HG03097 (cell line): ENCODE results near the gene ATP6AP1.

Experiments used
- ATAC-seq: cut with Tn5 transposase; IDR thresholded peaks from one replicate; pipeline ENCODE4 v1.9.1; 2021; ENCODE audit not compliant: unreplicated experiment, low FRiP score

Gene ATP6AP1

GRCh38 chrX:154426916-154427770 is 1.3 kb upstream of the ATP6AP1 start:
- no peak for ATAC-seq

DNA sequence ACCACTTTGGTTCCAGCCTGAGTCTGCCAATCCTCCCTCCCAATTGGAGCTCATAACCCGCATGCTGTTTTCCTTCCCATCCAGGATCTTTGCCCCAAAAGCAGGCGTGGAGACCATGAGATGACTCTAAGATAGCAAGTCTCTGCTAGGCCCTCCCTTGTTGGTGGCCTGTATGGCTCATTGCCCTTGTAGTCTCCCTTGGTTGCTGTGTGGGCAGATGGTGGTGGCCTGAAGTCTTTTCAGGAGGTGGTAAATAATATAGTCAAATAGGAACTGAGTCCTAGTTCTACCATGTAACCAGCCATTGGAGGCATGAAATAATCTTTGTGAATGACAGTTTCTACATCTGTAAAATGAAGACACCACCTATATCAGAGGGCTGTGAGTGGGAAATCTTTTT is 1.2 kb downstream of the ATP6AP1 start:
- ATAC-seq = no peak

GRCh38 chrX:154430479-154430878 is 2.0 kb downstream of the ATP6AP1 start:
- no peak for ATAC-seq

- ATAC-seq = no peak
Observed at GRCh38 chrX:154430916-154431315, 2.4 kb downstream of the ATP6AP1 start.

GRCh38 chrX:154431341-154431740 is 2.9 kb downstream of the ATP6AP1 start:
- no peak for ATAC-seq

DNA sequence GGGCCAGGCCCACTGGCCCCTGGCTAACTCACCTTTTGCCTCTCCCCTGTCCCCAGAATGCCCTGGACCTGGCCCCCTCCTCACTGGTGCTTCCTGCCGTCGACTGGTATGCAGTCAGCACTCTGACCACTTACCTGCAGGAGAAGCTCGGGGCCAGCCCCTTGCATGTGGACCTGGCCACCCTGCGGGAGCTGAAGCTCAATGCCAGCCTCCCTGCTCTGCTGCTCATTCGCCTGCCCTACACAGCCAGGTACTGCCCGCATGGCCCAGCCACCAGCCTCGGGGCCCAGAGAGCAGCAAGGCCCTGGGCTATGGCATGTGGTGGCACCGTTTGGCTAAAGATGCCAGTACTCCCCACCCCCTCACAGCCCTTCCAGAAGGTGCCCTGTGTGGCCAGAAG is 3.7 kb downstream of the ATP6AP1 start:
- ATAC-seq = no peak

GRCh38 chrX:154433605-154434004 is 5.1 kb downstream of the ATP6AP1 start:
- no peak for ATAC-seq

DNA sequence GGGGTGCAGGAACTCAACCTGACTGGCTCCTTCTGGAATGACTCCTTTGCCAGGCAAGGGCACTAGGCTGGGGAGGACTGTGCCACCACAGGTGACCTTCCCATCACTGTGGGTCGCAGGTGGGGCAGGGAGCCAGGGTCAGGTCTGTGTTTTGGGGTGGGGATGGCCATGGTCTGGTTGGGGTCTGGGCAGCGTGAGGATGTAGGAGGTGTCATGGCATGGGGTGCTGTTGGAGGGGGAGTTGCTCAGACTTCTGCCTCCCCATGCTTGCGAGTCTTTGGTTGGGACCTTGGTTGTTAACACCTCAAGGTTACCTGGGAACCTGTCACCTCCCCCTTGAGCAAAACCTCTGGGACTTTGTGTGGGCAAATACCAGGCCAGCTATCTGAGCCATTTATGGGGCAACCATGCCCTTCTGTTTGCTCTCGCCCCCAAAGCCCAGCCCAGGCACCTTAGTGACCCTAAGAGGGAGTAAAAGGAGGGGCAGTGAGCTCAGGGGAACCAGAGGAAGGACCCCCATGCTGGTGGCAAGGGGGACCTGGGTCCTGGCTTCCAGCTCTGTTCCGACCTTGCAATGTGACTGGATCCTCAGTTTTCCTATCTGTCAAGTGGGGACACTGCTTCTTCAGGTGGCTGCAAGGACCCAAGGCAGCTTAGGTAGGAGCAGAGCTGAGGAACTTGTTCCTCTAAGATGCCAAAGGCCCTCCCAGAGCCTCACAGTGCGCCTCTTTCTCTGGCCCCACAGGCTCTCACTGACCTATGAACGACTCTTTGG is 6.1 kb downstream of the ATP6AP1 start:
- no peak for ATAC-seq

GRCh38 chrX:154435171-154435733 is 6.8 kb downstream of the ATP6AP1 start:
- no peak for ATAC-seq

GRCh38 chrX:154436374-154436982 is 8.0 kb downstream of the ATP6AP1 start:
- ATAC-seq = no peak

GRCh38 chrX:154436983-154437752 is 8.7 kb downstream of the ATP6AP1 start, which contains the start of gene GDI1:
GDI1 (plus strand) TSS chrX:154437154; CDS start chrX:154437255, 101 bp downstream.
- no peak for ATAC-seq

- ATAC-seq = no peak
Observed at GRCh38 chrX:154437971-154438893, 9.8 kb downstream of the ATP6AP1 start.

- no peak for ATAC-seq
Observed at GRCh38 chrX:154439841-154440240, 11.4 kb downstream of the ATP6AP1 start.

GRCh38 chrX:154440623-154441357 is 12.3 kb downstream of the ATP6AP1 start:
- ATAC-seq = no peak

- no peak for ATAC-seq
Observed at GRCh38 chrX:154441564-154441963, 13.1 kb downstream of the ATP6AP1 start.

- ATAC-seq = no peak
Observed at GRCh38 chrX:154441984-154442707, 13.7 kb downstream of the ATP6AP1 start.

DNA sequence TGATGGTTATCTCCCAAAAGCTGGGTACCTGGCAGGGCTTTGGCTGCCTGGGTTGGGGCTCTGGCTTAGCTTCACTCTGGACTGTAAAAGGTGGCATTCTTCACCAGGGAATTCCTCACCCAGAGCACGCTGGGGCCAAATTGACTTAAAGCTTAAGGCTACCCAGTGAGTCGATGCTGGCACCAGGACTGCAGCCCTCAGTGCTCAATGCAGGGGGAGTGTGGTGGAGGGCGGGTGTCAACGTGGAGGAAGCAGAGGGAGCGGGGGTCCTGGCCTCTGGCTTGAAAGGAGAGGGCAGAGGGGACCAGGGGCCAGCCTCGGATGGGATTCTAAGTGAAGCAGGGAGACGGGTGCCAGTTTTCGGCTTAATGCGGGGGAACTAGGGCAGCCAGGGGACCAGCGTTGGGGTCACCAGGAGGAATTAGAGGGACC is 15.0 kb downstream of the ATP6AP1 start:
- ATAC-seq = no peak
